ENCODE data around the gene ADAP1. TPM values are rescaled to one million over a fixed set of nuclear protein-coding genes. Genes with fewer than 3 reads are reported as not detected.

The ADAP1 gene
- total and polyA plus RNA-seq, 2 of the 8 experiments (the other 6 are each of a cell fraction or from before 2014, with no cell fraction given), result 5.8 to 6.1 TPM

GRCh38 chr7:983004-983615 lies 28.6 kb upstream of the ADAP1 start, which contains the start of gene CYP2W1:
TSS of gene CYP2W1 (plus strand) at chr7:983181. CDS start at chr7:983212, 31 bp downstream.
- peak within 1 kb of the TSS; percentile 42 for H4K91ac ChIP-seq (replicated peaks; ENCODE audit: insufficient read length, low read length)
- no peaks in the 10 kb centered on the region for H4K20me1 ChIP-seq (replicated peaks in 1 of 2; ENCODE audit: control insufficient read depth in 1 of 2, insufficient read depth in 2 of 2, low read length in 2 of 2)
- no peaks in the 10 kb centered on the region for H3K27me3 ChIP-seq (replicated peaks in 1 of 4; ENCODE audit: control insufficient read depth in 3 of 4, extremely low read depth in 1 of 4, insufficient read depth in 3 of 4, low read length in 3 of 4)
- H3K79me2 ChIP-seq (ENCODE audit: control insufficient read depth in 1 of 2, insufficient read depth in 2 of 2, low read length in 2 of 2), result no peaks in the 10 kb centered on the region
- no peak within 1 kb of the TSS for H3K4me3 ChIP-seq (ENCODE audit: extremely low read depth in 1 of 4, insufficient read depth in 2 of 4, low read depth in 3 of 4, low read length in 4 of 4)
- ChIA-PET CTCF (ENCODE audit: partially characterized antibody) (interaction anchor here (1.1 to 3.6 kb wide), 4 partner anchors 10 to 76 kb away, joined by 3 to 30 read pairs (median 4); no protein-coding TSS in a partner anchor), POLR2A (ENCODE audit: partially characterized antibody) (interaction anchor here (1.8 kb wide), 1 partner anchor 10 kb away, joined by 6 read pairs; no protein-coding TSS in a partner anchor)
- no peak within 1 kb of the TSS for H3K4me2 ChIP-seq (ENCODE audit: insufficient read depth in 1 of 2, low read depth in 2 of 2, low read length in 2 of 2)
- H3K79me1 ChIP-seq (ENCODE audit: low read depth, low read length), result no peaks in the 10 kb centered on the region
- no peak within 1 kb of the TSS for H3K4ac ChIP-seq (replicated peaks; ENCODE audit: insufficient read length, low read depth, low read length)
- no peak within 1 kb of the TSS for H2BK15ac ChIP-seq (ENCODE audit: low read length)
- no peak for TF ChIP-seq BCL11A (IDR thresholded peaks at IDR 0.05; ENCODE audit: low read depth in 2 of 2, low read length in 2 of 2)
- TF ChIP-seq TEAD4 (IDR thresholded peaks at IDR 0.05; ENCODE audit: low read depth, low read length), result 0 out of 2 replicates have a peak, but pooled peaks have one; percentile 23
- WGBS, 2 experiments (ENCODE audit: extremely low coverage in 1 of 2, insufficient coverage in 1 of 2, insufficient read length in 1 of 2, insufficient replicate concordance in 2 of 2, low coverage in 1 of 2, low lambda C conversion rate in 2 of 2, missing lambda C conversion rate in 1 of 2), result 87% methylated on average over 13 of the region's 34 CpGs; no CpG with 5 or more reads in 1 of the 2 experiments
- H2BK5ac ChIP-seq (ENCODE audit: low read depth, low read length), result no peak within 1 kb of the TSS
- H2AK5ac ChIP-seq (ENCODE audit: low read depth, low read length), result no peak within 1 kb of the TSS
- no peak within 1 kb of the TSS for H3K23ac ChIP-seq (ENCODE audit: insufficient read length)
- H3K9me3 ChIP-seq (ENCODE audit: insufficient read depth in 2 of 2, low read depth in 1 of 2, low read length in 1 of 2), result no peaks in the 10 kb centered on the region
- no peak within 1 kb of the TSS for H2BK120ac ChIP-seq (replicated peaks; ENCODE audit: low read depth, low read length)
- peaks cover 0 to 9% (median 2%) of the 10 kb centered on the region in 4 experiments; a peak in 5 of 7 replicates for H3K4me1 ChIP-seq (replicated peaks in 1 of 4; ENCODE audit: control insufficient read depth in 3 of 4, insufficient read depth in 4 of 4, low read length in 3 of 4)
- H3K23me2 ChIP-seq (ENCODE audit: low read depth, low read length), result no peaks in the 10 kb centered on the region
- H3K9ac ChIP-seq (replicated peaks in 1 of 4; ENCODE audit: extremely low read depth in 1 of 4, low read depth in 3 of 4, low read length in 3 of 4), result no peak within 1 kb of the TSS; a peak in 1 of 7 replicates
- no peak within 1 kb of the TSS for H3K18ac ChIP-seq (ENCODE audit: extremely low read depth, low read length)
- no peak within 1 kb of the TSS for H4K5ac ChIP-seq (ENCODE audit: insufficient read length, low read depth, low read length)
- H3K36me3 ChIP-seq (ENCODE audit: control insufficient read depth in 2 of 4, insufficient read depth in 4 of 4, low read length in 3 of 4), result no peaks in the 10 kb centered on the region
- DNase-seq (ENCODE audit: low read depth in 1 of 2, low spot score in 2 of 2), result no peak
- no peak within 1 kb of the TSS for H3K27ac ChIP-seq (ENCODE audit: low read depth, low read length)
- H2BK12ac ChIP-seq (ENCODE audit: low read depth, low read length), result no peak within 1 kb of the TSS
- H2BK20ac ChIP-seq (ENCODE audit: low read length), result no peak within 1 kb of the TSS
- FAIRE-seq, result no peak
- H4K8ac ChIP-seq (ENCODE audit: extremely low read depth, insufficient read depth, low read length), result peak within 1 kb of the TSS; percentile 93
- H3K14ac ChIP-seq (ENCODE audit: insufficient read length), result no peak within 1 kb of the TSS
- no peak within 1 kb of the TSS for H2AFZ ChIP-seq (ENCODE audit: low read length)
- H3K56ac ChIP-seq (replicated peaks; ENCODE audit: insufficient read length, low read depth, low read length), result no peak within 1 kb of the TSS
